ENCODE measurements around the gene MFSD1.

The MFSD1 gene

DNA sequence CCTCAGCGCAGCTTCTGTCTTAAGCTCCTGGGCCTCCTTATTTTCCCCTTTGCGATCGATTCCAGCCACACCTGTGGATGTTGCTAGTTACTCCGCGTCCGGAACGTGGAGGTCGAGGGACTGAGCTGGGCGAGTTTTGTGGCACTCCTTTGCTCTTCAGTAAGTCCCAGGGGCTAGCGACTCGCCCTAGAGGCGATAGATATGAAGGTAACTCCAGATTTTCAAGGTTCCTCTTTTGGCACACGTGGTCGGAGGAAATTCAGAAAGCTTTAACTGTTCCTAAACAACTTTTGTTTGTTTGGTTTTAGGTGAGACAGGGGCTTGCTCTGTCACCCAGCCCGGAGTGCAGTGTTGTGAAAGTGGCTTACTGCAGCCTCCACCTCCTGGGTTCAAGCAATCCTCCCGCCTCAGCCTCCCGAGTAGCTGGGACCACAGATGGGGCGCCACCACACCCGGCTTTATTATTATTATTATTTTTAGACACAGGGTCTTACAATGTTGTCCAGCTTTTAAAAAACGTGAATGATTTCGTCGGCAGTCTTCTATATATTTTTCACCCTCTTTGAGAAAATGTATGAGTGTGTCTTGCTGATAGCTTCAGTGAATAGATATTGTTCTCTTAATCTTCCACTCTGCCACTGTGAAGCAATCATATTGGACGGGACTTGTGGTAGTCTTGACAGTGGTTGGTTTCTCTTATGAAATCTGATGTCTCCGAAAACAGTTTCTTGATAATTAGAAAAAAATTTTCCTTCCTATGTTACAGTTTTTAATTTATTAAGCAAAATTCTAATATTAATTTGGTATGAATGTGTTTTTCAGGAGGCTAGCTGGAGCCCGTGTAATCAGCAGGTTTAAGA is 785 bp downstream of the MFSD1 start:
- H3K27ac ChIP-seq: peak overlapping the region; percentile 66 to 96 (median 89)

DNA sequence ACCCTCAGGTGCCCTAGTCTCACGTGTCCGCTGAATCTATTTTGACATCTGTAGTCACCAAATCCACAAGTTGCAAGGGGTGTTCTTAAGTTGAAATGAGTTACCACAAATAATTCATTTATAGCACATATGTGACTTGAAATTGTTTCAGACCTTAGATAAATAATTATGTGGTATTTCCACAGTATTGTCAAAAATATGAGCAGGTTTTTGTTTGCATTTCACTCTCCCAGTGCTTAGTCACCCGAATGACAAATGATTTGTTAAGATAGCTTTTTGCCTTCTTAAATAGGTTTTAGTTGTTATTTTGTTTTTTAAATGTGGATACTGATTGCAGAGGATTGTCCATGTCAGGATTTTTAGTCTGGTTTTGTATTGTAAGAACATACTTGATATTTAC is 2.6 kb downstream of the MFSD1 start:
- Histone ChIP-seq H3K27ac (no peak overlapping the region), H3K4me3 (no peak overlapping the region)

More for the DNA sequence above, 785 bp downstream of the MFSD1 start:
- peak overlapping the region; percentile 64 to 96 (median 75) for H3K4me3 ChIP-seq

DNA sequence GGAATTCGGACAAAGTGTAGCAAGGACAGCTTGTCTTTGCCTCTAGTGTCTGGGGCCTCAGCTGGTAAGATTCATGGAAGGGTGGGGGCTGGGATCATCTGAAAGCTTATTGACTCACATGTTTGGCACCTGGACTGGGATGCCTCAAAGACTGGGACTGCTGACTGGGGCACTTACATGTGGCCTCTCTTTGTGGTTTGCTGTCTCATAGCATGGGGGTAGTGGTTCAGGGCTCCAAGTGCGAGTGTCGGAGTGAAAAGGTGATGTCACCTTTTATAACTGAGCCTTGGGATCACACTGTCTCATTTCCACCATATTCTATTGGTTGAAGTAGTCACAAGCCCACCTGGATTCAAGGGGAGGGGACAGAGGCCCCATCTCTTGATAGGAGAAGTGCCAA is 6.8 kb downstream of the MFSD1 start:
- H3K4me3 ChIP-seq: no peak overlapping the region

DNA sequence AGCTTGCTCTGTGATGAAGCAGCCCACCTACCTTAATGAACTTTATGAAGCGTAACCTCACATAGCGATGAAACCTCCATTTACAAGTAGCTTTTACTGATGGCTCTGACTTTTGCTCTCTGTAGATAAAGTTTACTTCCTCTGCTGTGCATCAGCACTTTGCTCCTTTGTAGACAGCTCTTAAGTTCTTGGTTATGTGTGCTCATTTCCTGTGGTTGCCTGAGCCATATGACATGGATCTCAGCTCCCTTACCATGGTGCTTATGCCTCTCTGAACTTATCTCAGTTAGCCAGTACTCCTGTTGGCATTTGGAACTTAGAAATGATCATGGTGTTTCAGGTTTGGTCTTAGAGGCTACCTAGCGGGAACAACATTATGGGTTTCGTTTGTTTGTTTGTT is 7.8 kb downstream of the MFSD1 start:
- Histone ChIP-seq H3K27ac (peak overlapping the region in 8 of 21 experiments; percentile 3 to 56 (median 20)), H3K4me3 (no peak overlapping the region)

More for the DNA sequence above, 6.8 kb downstream of the MFSD1 start:
- H3K27ac ChIP-seq: no peak overlapping the region

DNA sequence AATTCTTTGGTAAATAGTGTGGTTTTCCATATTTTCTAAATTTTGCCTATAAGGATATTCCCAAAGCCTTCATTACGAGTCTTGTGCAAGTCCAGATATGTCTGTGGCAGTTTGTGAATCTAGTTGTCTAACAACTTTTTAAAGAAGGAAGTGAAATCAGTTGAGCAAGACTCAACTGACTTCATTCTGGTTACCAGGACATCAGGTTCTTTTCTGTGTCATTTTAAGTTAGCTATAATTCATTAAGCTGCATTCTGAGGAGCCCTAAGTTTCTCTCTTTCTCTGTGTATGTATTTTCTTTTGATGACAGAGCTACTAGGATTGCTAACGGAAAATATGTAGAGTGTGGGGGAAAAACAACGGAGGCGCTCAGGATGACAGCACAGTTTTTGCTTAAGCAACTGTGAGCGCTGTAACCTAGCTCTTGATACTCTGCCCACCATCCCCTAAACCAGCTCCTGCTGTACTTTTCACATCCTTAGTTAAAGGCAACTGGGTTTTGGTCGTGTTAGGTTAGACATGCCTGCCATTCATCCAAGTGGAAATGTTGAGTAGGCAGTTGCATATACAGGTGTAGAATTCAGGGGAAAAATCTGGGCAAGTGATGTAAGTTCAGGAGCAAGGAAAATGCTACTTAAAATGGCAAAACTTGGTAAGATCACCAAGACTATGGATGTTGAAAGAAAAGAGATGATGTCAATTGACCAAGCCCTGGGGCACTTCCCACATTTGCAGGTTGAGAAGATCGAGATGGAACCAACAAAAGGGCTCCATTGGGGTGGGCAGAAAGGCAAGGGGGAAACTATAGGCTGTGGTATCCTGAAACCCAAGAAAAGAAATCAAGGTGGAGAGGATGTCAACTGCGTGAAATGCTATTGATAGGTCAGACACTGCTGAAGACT is 9.2 kb downstream of the MFSD1 start:
- Histone ChIP-seq H3K4me3 (no peak overlapping the region), H3K27ac (peak overlapping the region in 3 of 21 experiments; percentile 35 to 56 (median 47))

DNA sequence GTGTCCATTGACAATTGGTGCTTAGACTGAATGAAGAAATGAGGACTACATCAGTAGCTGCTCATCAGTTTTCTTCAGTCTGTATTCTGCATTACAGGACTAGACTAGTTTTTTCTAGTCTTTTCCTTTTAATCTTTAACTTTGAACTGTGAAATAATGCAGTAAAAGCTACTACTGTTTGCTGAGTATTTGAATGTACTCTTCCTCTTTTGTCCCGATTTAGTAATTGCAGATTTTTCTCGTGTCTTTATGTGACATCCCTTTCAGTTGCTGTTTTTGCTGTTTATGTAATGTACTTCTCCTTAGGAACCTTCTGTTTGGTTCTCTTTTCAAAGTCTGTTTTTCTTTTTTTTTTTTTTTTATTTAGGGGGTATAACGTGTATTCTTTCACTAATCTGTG is 17.4 kb downstream of the MFSD1 start:
- Histone ChIP-seq H3K27ac (peak overlapping the region in 2 of 21 experiments; percentile 10 to 58), H3K4me3 (no peak overlapping the region)

DNA sequence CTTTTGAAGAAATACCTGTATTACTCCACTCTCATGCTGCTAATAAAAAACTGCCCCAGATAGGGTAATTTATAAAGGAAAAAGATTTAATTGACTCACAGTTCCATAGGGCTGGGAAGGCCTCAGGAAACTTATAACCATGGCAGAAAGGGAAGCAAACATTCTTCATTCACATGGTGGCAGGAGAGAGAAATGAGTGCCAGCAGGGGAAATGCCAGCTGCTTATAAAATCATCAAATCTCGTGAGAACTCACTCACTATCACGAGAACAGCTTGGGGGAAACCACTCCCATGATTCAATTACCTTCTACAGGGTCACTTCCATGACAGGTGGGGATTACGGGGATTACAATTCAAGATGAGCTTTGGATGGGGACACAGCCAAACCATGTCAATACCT is 18.7 kb downstream of the MFSD1 start:
- Histone ChIP-seq H3K27ac (no peak overlapping the region), H3K4me3 (no peak overlapping the region)

DNA sequence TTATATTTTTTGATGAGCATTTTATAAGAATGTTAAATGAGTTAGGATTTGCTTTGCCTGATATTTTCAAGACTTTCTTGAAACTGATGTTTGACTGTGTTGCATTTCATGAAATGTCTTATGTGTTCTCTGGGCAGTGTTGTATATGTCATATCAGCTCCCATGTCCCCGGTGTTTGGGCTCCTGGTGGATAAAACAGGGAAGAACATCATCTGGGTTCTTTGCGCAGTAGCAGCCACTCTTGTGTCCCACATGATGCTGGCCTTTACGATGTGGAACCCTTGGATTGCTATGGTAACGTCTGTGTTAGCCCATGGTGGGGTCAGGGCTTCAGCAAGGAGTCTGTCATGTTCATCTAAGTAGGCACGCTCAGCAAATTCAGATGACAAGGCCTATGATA is 20.0 kb downstream of the MFSD1 start:
- Histone ChIP-seq H3K4me3 (no peak overlapping the region), H3K27ac (no peak overlapping the region)

DNA sequence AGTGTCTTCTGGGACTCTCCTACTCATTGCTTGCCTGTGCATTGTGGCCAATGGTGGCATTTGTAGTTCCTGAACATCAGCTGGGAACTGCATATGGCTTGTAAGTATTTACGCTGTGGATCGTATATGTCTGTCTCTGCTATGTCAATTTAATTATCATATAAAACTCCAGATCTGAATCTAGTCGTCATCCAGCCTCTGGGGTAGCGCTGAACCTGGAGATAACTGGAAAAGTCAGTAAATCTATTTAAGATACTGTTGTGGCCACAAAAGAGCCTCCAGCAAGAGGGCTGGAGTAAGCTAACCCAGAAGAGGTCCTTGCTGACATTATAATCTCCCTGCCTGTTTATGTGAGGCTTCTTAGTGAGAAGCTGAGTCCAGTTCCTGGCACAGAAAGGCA is 21.6 kb downstream of the MFSD1 start:
- H3K4me3 ChIP-seq: no peak overlapping the region

DNA sequence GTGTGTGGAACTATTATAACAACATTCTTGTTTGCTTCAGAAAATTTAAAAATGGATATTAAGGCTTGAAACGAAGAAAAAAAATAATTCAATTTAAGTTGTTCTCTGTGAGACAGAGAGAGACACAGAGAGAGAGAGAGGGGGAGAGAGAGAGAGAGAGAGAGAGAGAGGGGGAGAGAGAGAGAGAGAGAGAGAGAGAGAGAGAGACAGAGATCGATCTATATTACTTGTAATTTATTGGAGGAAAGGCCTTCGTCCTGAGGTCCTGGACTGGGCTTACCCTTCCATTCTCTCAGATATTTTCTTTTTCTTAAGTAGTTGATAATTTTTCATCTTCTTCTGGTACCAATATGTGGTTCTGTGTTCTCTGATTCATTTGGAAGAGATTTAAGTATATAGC is 25.9 kb downstream of the MFSD1 start:
- H3K27ac ChIP-seq: no peak overlapping the region
- no peak overlapping the region for H3K4me3 ChIP-seq

More for the DNA sequence above, 21.6 kb downstream of the MFSD1 start:
- no peak overlapping the region for H3K27ac ChIP-seq

DNA sequence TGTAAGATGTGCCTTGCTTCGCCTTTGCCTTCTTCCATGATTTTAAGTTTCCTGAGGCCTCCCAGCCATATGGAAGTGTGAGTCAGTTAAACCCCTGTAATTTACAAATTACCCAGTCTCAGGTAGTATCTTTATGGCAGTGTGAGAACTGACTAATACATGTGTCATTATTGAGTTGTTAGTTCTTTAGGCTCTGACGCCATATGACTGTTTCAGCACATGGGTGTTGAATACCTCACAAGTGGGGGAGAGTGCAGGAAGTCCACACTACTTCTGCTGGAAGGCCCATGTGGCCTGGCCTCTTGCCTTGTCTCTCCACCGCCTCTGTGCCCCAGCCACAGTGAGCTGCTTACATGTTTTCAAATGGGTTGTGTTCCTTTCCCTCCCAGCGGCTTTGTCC is 28.5 kb downstream of the MFSD1 start:
- Histone ChIP-seq H3K27ac (no peak overlapping the region), H3K4me3 (no peak overlapping the region)

DNA sequence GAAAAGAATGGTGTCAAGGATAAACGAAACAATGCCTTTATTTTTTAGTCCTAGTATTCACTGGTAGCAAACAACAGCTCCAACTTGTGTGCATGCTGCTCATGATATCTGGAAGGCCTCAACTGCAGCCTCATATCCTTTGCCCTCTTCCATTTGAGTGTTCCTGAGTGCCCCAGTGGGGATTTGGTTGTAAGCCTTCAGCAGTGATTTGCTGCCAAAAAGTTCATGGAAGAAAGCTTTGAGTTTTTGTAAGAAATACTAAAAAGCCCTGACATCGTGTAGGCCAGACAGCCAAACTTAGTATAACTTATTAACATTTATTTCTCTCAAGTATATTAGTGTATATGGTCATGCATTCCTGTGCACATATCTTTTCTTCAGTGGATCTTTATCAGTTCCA is 30.0 kb downstream of the MFSD1 start:
- no peak overlapping the region for H3K4me3 ChIP-seq

DNA sequence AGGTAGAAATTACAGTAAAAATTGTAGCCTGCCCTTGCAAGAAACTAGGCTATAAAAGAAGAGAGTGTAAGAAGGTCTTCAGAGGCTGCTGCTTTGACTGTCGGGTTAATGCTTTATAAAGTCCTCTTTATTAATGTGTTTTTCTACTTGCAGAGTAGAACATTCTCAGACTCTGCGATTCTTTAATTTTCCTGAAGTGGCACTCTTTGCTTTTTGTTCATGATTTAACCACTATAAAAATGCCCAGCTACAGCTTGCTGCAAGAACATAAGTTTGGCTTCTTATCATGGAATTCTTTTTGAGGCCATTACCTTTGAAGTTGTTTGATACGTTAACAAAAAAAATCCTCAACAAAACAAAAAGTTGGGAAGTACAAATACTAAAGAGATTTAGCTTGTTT is 33.8 kb downstream of the MFSD1 start:
- no peak overlapping the region for H3K27ac ChIP-seq
- H3K4me3 ChIP-seq: no peak overlapping the region

More for the DNA sequence above, 30.0 kb downstream of the MFSD1 start:
- H3K27ac ChIP-seq: no peak overlapping the region

DNA sequence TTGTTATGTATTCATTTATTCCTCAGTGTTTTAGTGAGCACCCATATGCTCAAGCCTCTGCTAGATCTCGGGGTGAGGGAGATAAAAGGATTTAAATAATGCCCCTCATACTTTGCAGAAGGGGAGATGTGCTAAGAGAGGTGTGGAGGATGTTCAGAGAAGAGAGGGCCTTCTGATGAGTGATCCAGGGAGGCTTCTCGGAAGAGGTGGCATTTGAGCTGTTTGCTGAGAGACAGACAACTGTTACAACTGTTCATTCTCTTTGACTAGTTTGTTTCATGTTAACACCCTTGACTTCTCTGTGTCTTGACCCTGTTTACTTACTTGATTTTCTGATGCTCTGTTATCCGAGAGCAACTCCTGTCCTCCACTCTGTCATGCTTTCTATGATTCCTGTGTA is 34.5 kb downstream of the MFSD1 start:
- Histone ChIP-seq H3K4me3 (no peak overlapping the region), H3K27ac (no peak overlapping the region)

DNA sequence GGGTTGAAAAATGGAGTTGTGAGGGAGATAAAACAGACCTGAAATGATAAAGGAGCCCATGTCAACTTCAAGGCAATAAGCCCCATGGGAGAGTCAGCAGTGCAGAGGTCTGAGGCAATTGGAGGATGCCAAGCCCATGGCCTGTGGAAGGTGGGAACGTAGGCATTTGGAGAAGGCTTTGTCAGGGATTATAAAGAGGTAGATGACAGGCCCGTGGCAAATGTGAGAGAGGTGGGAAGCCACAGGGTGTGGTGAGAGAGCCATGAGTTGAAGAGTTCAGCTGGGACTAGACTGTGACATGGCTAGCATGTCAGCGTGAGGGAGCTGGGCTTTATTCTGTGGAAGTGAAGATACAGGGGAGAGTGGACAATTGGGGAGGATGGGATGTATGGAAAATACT is 35.4 kb downstream of the MFSD1 start:
- Histone ChIP-seq H3K27ac (no peak overlapping the region), H3K4me3 (no peak overlapping the region)

DNA sequence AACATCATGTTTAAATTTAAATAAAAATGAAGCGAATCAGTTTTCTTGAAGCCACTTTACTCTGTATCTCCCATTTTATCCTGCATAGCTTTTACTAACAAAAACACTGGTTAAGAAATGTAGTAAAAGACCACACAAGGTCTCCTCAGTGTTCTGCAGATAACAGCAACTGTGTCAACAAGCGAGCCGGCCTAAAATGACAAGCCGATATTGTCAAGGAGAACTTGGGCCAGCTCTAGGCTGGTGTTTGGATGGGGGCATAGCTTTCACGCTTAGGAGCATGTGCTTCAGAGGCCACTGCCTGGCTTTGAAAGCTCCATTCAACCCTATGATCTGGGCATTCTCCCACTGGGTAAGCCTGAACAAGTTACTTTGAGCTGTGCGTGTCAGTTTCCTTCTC is 38.1 kb downstream of the MFSD1 start:
- no peak overlapping the region for H3K27ac ChIP-seq
- no peak overlapping the region for H3K4me3 ChIP-seq

DNA sequence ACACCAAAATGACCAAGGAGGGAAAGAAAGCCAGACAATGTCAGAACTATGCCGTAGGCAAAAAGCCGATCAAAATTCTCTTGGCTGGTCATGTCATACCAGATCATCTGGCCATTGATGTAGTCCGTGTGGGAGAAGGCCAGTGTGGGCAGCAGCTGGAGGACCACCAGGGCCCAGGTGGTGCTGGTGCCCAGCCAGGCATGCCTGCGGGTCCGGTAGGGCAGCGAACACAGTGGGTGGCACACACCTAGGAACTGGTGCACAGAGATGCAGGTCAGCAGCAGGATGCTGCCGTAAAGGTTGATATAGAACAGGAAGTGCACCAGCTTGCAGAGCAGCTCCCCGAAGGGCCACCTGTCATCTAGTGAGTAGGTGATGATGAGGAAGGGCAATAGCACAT is 39.5 kb downstream of the MFSD1 start:
- H3K27ac ChIP-seq: no peak overlapping the region
- no peak overlapping the region for H3K4me3 ChIP-seq

DNA sequence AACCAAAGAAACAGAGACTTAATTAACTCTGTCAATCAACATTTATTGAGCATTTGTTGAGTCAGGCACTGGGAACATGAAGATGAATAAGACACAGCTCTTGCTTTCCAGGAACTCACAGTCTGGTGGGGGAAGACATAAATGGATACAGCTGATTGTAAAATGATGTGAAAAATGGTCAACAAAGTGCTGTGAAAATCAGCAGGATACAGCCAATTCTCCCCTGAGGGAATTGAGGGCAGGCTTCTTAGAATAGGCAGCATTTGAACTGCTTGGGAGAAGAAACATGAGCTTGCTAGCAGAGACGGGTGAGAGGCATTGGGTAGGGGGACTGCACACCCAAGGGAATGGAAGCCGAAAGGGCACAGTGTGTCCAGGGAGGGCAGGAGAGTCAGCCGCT is 41.1 kb downstream of the MFSD1 start:
- Histone ChIP-seq H3K27ac (no peak overlapping the region), H3K4me3 (no peak overlapping the region)

DNA sequence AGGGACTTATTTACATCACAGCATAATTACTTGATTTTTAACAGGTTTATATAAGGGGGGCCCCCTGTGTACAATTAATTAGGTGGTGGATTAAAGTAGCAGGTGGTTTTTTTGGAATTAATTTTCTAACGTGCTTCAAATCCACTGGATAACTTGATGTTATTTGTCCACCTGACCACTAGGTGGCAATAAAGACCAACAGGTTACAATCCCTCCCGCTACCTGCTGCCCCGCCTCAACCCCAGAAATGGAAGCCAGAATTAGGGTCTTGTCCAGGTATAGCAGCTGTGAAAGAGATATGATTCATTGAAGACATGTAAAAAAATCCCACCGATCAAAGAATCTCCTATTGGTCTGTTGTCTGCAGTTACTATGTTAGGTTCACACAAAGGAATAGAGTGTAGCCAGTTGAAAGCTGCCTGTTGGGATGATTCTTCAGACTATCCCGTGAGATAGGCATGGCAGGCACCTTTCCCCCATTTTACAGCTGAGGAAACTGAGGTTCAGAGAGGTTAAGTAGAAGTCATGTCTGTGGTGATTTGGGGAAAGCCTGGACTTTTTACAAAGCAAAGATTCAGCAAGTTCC is 44.0 kb downstream of the MFSD1 start:
- Histone ChIP-seq H3K27ac (no peak overlapping the region), H3K4me3 (no peak overlapping the region)

DNA sequence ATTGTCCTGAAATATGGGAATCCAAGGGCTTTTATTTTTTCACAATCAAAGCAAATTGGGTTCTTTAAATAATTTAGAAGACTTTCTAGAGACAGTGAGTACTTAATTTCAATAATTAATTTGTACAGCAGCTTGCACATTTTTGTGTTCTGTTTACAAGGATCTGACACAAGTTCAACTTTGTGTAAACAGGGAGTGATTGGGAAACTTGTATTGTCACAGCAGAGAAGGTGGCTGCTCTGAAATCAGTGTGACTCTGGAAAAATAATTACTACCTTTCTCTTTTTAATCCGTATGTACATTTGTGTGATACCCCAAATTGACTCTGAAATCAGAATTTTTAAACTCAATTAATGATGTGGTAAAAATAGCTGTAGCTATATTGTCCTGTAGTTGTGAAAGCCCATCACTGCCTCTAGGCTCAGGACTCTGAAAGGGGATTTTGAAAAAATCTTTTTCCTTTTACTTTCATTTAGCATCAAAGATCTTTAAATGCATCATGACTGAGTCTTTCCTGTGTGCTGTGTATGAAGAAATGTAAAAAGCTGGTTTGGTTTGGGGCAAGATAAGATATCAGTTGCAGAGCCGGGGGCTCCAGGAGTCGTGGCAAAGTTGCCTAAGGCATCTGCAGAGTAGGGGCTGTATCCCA is 45.1 kb downstream of the MFSD1 start:
- no peak overlapping the region for H3K4me3 ChIP-seq
- H3K27ac ChIP-seq: no peak overlapping the region
